Panc1 (cell line): ENCODE results near the gene GDPD5. TPM values are rescaled to one million over a fixed set of nuclear protein-coding genes. Genes with fewer than 3 reads are reported as not detected.

Source experiments
- ATAC-seq: fragments of 200-7000 bp; cut with Tn5 transposase; 2 replicates; pipeline ENCODE4 v1.9.1; 2020; ENCODE audit warnings: mild to moderate bottlenecking, moderate library complexity
- BruUV-seq: library from RNA; stranded (reverse); fragments of 400-500 nt; replicated peaks from 2 replicates; lab custom pipeline; 2021; lab: Mats Ljungman, UMichigan
- CTCF ChIA-PET: fragments of 300-600 bp; sonication (Branson Sonifier 250); formaldehyde crosslinking; loops from one replicate; lab custom pipeline; 2022; ENCODE audit warnings: antibody characterized with exemption; lab: Charles Lee
- POLR2A ChIA-PET: fragments of 300-600 bp; sonication (Branson Sonifier 250); formaldehyde crosslinking; loops from one replicate; lab custom pipeline; 2022; ENCODE audit warnings: antibody characterized with exemption; lab: Charles Lee
- DNase-seq: peaks from one replicate; pipeline ENCODE4 v3.0.0-alpha.2; 2010; ENCODE audit warnings: low read depth, low spot score
- H3K27ac ChIP-seq: 2 replicates; pipeline ENCODE4 v1.5.1; 2011; ENCODE audit warnings: mild to moderate bottlenecking, low read length, inconsistent platforms
- H3K27me3 ChIP-seq: fragments of 200-500 bp; sonication (Bioruptor generic); 2 replicates; pipeline ENCODE4 v1.6.0; 2014; ENCODE audit warnings: low read length, inconsistent platforms; ENCODE audit not compliant: control insufficient read depth, insufficient read depth
- H3K36me3 ChIP-seq: fragments of 200-500 bp; sonication (Bioruptor generic); 2 replicates; pipeline ENCODE4 v1.5.1; 2014; ENCODE audit warnings: inconsistent platforms, mild to moderate bottlenecking, low read length, moderate library complexity; ENCODE audit not compliant: control insufficient read depth, insufficient read depth
- H3K4me1 ChIP-seq: 2 replicates; pipeline ENCODE4 v1.5.1; 2011; ENCODE audit warnings: inconsistent platforms, mild to moderate bottlenecking, low read length, moderate library complexity; ENCODE audit not compliant: control insufficient read depth, insufficient read depth
- H3K4me3 ChIP-seq, 2 experiments: 2 replicates each; pipeline ENCODE4 v1.5.1; 2011 to 2012; ENCODE audit warnings: low read depth in 2 of 2, low read length in 2 of 2, mild to moderate bottlenecking in 2 of 2, inconsistent platforms in 1 of 2, moderate library complexity in 1 of 2
- H3K9me3 ChIP-seq: fragments of 200-500 bp; sonication (Bioruptor generic); 2 replicates; pipeline ENCODE4 v1.5.1; 2014; ENCODE audit warnings: low read depth, mild to moderate bottlenecking, inconsistent platforms, low read length, moderate library complexity; ENCODE audit not compliant: control insufficient read depth, insufficient read depth
- CTCF ChIP-seq: fragments of 450-650 bp; IDR thresholded peaks from 2 replicates; pipeline ENCODE4 v1.5.1; 2017; ENCODE audit warnings: mild to moderate bottlenecking
- POLR2AphosphoS5 ChIP-seq: IDR thresholded peaks from 2 replicates; pipeline ENCODE4 v1.6.1; 2012; ENCODE audit warnings: mild to moderate bottlenecking, low read depth, low read length, moderate library complexity
- REST ChIP-seq, 2 experiments: IDR thresholded peaks; 2 replicates each; pipeline ENCODE4 v1.6.1; 2011 to 2012; ENCODE audit warnings: low read depth in 2 of 2, control low read depth in 1 of 2, low read length in 1 of 2, mild to moderate bottlenecking in 1 of 2, moderate library complexity in 1 of 2; ENCODE audit not compliant: insufficient read depth in 1 of 2
- SIN3A ChIP-seq: IDR thresholded peaks from 2 replicates; pipeline ENCODE4 v1.6.1; 2012; ENCODE audit warnings: low read depth, mild to moderate bottlenecking, low read length, moderate library complexity, borderline replicate concordance; ENCODE audit not compliant: insufficient read depth
- TCF7L2 ChIP-seq: IDR thresholded peaks from 2 replicates; pipeline ENCODE4 v1.6.1; 2011; ENCODE audit warnings: mild to moderate bottlenecking, low read depth, low read length, inconsistent platforms
- in situ Hi-C: cut with HindIII; loops from 2 replicates; pipeline ENCODE4 v1.10.0; 2016; ENCODE audit warnings: low sequenced_read_pairs, low pct_unique_long_range_greater_than_20kb
- intact Hi-C: fragments of 100-400 bp; cut with micrococcal nuclease; formaldehyde crosslinking; loops from one replicate; pipeline ENCODE4 v1.10.0; 2022; ENCODE audit not compliant: unreplicated experiment
- total RNA-seq: library from RNA; stranded (reverse); gene quantifications from one replicate; pipeline ENCODE4 v1.2.1, GENCODE V29; 2021; ENCODE audit not compliant: unreplicated experiment

The GDPD5 gene
- total RNA-seq, 1 experiment from 2014 or later: 6.0 TPM

DNA sequence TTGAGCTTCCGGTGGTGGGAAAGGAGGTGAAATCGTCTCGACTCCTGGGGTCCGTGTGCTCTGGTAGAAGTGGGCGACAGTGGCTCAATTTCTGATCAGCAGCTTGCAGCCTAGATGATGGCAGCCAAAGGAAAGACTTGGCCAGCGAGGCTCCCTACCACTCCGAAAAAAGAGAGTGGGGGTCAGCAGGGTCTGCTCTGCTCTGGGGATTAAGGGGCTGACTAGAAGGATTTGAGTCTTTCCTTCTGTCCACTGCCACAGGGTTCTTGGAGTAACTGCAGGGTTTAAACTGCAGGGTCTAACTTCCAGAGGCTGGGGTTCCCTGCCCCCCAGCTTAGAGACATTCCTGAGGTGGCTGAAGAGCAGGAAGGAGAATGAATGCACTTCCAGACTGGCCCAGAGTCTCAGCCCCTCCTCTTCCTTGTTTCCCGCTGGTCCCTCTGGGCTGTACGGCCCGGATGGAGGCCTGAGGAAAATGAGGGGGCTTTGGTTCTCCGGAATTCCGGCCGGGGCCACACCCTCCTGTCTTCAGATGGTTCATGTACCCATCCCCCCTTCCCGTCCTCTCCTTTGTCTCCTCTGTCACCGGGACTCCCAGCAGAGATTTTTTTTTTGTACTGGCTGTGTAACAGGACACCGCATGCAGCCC, 37.2 kb upstream of the GDPD5 start:
- no peak; the same call in 1 of the 2 replicates for TF ChIP-seq POLR2AphosphoS5
- TF ChIP-seq CTCF: no peak
- peak; percentile 43; the same call in 1 of the 2 replicates for TF ChIP-seq SIN3A
- in situ Hi-C loops (no loop called here), intact Hi-C loops (no loop called here)
- Histone ChIP-seq H3K27ac (peak overlapping the region; percentile 99), H3K4me3 (peak overlapping the region; percentile 86 to 89), H3K4me1 (peaks cover 48% of the 10 kb centered on the region), H3K9me3 (no peaks in the 10 kb centered on the region), H3K36me3 (peaks cover 6% of the 10 kb centered on the region; the same call in 1 of the 2 replicates), H3K27me3 (no peaks in the 10 kb centered on the region)
- CTCF ChIA-PET: interaction anchor here (0.6 to 0.7 kb wide), 2 partner anchors 17 to 144 kb away, joined by 4 to 5 read pairs; no protein-coding TSS in a partner anchor
- DNase-seq (no peak), ATAC-seq (peak; percentile 53)
- BruUV-seq: TSS peak; percentile 90
- POLR2A ChIA-PET: interaction anchor here (0.6 to 0.7 kb wide), 2 partner anchors 9 to 35 kb away, joined by 6 to 9 read pairs; no protein-coding TSS in a partner anchor

DNA sequence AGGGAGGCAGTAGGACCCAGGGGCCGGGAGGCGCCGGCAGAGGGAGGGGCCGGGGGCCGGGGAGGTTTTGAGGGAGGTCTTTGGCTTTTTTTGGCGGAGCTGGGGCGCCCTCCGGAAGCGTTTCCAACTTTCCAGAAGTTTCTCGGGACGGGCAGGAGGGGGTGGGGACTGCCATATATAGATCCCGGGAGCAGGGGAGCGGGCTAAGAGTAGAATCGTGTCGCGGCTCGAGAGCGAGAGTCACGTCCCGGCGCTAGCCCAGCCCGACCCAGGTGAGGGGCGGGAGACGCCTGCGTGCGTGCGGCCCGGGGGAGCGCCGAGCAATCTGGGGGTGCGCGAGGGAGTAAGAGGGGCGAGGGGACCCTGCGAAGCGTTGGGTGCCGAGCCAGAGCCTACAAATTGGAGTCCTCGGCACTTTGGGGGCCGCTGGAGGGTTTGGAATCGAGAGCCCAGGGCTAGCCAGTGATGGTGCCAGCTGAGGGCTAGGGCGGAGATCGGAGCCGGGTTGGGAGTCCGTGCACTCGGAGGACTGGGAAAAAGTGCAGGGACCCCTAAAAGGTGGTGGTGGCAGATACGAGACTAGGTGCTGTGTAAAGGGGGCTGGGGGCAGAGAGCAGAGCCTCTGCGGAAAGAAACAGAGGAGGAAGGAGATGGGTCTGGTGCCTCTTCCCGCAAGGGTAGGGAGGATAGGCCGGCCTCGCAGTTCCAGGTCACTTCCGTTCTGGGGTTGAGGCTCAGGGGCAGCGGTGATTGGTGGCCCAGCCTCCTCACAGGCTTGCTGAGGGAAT, 36.5 kb upstream of the GDPD5 start, which contains the start of gene SERPINH1:
SERPINH1 (plus strand) TSS at position 206 of the 788 bp plus-strand sequence. CDS start 4,097 bp downstream, outside the sequence.
- in situ Hi-C loops (no loop called here), intact Hi-C loops (no loop called here)
- Histone ChIP-seq H3K27ac (peak within 1 kb of the TSS; percentile 99), H3K9me3 (no peaks in the 10 kb centered on the region), H3K36me3 (peaks cover 3% of the 10 kb centered on the region; the same call in 1 of the 2 replicates), H3K4me3 (peak within 1 kb of the TSS; percentile 86 to 89), H3K4me1 (peaks cover 49% of the 10 kb centered on the region), H3K27me3 (no peaks in the 10 kb centered on the region)
- ChIA-PET CTCF (interaction anchor here (0.6 to 0.7 kb wide), 2 partner anchors 18 to 145 kb away, joined by 4 to 5 read pairs; no protein-coding TSS in a partner anchor), POLR2A (interaction anchor here (0.6 to 0.7 kb wide), 2 partner anchors 9 to 261 kb away, joined by 3 to 6 read pairs; no protein-coding TSS in a partner anchor)
- TF ChIP-seq SIN3A (0 out of 2 replicates have a peak, but pooled peaks have one; percentile 29), REST (IDR thresholded peaks at IDR 0.05; ENCODE audit: insufficient read depth in 1 of 2, low read depth in 2 of 2, low read length in 1 of 2) (no peak), POLR2AphosphoS5 (peak; percentile 91), TCF7L2 (no peak), CTCF (no peak)
- no TSS peak for BruUV-seq
- ATAC-seq (peak; percentile 95), DNase-seq (no peak)
